Pons (tissue), 1 donor: ENCODE results near the gene SLC25A5.

Experiments used
- DNase-seq: peaks from one replicate; pipeline ENCODE4 v3.0.0-alpha.2; 2016; ENCODE audit warnings: low spot score

SLC25A5 gene

GRCh38 chrX:119505945-119506344 is 37.7 kb downstream of the SLC25A5 start:
- no peak for DNase-seq

GRCh38 chrX:119507206-119507605 is 39.0 kb downstream of the SLC25A5 start:
- DNase-seq: no peak

GRCh38 chrX:119512146-119512800 is 44.0 kb downstream of the SLC25A5 start:
- peak; percentile 64 for DNase-seq

- DNase-seq: peak; percentile 66
Measured at GRCh38 chrX:119516157-119516702, 48.0 kb downstream of the SLC25A5 start.

GRCh38 chrX:119518371-119518770 is 50.1 kb downstream of the SLC25A5 start:
- DNase-seq: no peak
